ENCODE measurements around the gene SMIM44.

DNA sequence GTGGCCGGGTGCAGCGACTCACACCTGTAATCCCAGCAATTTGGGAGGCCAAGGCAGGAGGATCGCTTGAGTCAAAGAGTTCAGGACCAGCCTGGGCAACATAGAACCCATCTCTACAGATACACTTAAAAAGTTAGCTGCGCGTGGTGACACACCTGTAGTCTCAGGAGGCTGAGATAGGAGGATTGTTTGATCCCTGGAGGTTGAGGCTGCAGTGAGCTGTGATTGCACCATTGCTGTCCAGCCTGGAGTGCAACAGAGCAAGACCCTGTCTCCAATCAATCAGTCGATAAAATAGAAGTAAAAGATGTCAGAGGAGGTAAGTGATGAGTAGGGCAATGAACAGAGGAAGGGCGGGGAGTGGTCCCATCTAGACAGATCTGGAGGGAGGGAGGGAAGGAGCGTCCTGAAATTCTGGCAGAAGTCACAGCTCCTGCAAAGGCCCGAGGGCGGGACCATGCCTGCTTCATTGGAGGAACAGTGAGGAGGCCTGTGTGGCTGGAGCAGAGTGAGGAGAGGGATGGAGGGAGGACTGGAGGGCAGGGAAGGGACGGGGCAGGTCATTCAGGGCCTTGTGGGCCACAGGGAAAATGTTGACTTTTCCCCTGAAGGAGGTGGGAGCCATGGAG is 12.6 kb downstream of the SMIM44 start:
- TF ChIP-seq POLR2A (IDR thresholded peaks at IDR 0.05) (no peak), POLR2AphosphoS5 (IDR thresholded peaks at IDR 0.05) (no peak), EP300 (IDR thresholded peaks at IDR 0.05) (no peak)
- TF ChIP-seq, protein P1, sequence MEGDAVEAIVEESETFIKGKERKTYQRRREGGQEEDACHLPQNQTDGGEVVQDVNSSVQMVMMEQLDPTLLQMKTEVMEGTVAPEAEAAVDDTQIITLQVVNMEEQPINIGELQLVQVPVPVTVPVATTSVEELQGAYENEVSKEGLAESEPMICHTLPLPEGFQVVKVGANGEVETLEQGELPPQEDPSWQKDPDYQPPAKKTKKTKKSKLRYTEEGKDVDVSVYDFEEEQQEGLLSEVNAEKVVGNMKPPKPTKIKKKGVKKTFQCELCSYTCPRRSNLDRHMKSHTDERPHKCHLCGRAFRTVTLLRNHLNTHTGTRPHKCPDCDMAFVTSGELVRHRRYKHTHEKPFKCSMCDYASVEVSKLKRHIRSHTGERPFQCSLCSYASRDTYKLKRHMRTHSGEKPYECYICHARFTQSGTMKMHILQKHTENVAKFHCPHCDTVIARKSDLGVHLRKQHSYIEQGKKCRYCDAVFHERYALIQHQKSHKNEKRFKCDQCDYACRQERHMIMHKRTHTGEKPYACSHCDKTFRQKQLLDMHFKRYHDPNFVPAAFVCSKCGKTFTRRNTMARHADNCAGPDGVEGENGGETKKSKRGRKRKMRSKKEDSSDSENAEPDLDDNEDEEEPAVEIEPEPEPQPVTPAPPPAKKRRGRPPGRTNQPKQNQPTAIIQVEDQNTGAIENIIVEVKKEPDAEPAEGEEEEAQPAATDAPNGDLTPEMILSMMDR (IDR thresholded peaks at IDR 0.05): no peak
